ELF-1 (cell line): ENCODE results near the gene FDXR.
"Not testable (repeated sequence)": the region's sequence is repeated elsewhere in the genome, so short reads cannot be mapped to it uniquely, and the experiment has no call there.

Experiments
- DNase-seq: peaks from one replicate; pipeline ENCODE4 v3.0.0-alpha.2; 2016; ENCODE audit warnings: low read depth, low spot score

FDXR gene

DNA sequence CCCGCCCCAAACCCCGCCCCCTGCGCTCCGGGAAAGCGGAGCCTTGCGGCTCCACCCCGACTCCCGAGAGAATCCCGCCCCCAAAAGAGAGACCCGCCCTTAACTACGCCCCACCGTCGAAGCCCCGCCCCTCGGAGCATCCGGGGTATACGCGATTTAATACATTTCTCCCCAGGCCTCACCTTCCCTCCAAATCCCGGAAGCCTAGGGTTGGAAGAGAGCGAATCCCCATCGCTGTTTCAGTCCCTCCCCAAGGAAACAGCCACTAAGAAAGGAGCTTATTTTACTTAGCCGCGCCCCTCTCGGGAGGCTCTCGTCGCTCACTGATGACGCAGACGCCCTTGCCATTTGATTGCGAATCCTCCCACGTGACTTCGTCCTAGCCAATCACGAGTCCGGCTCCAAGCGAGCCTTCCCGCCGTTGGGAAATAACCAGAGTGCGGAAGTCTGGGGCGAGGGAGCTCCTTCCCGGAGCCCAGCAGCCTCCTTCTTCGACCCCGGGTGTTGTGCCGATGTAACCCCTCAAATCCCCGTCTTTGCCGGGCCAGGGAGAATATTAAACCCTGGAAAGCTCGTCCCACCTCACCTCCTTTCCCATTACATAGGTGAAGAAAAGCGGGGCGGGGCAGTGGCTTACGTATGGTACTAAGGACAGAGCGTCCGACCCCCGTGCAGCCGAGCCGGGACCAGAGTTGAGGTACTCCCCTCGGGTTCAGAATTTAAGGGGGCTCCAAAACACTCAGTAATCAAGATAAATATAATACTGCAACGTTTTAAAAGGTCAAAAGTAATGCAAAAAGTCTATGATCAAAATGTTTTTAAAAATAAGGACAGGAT is 461 bp upstream of the FDXR start:
- DNase-seq, result peak; percentile 100

DNA sequence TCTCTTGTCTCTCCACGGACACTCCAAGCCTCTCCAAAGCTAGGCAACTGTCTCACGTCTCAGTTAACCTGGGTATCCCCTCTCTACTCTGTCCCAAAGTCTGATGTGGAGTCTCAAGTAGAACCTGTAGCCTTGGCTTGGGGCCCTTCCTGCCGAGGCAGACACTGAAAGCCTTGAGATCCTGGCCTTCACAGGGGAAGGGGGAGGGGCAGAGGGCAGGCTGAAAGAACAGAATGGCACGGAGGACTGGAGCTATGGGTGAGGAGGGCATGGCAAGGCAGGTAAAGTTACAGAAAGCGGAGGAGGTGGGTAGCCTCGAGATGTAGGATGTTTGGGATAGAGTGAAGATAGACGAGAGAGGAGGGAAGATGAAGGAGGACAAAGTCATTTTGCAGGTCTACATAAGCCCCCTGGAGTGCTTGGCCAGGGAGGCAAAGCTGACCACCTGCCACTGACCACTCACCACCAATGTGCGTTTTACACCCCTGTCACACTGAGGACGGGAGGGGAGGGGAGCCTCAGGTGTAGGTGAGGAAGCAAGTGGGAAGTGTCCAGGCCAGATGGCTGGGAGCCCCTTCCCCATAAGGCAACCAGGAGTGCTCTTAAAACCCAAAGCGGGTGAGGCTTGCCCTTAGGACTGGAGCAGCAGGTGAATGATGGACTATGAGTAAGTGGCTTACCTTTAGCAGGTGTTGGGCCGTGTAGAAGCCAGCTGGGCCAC is 1.3 kb downstream of the FDXR start:
- DNase-seq, result no peak

DNA sequence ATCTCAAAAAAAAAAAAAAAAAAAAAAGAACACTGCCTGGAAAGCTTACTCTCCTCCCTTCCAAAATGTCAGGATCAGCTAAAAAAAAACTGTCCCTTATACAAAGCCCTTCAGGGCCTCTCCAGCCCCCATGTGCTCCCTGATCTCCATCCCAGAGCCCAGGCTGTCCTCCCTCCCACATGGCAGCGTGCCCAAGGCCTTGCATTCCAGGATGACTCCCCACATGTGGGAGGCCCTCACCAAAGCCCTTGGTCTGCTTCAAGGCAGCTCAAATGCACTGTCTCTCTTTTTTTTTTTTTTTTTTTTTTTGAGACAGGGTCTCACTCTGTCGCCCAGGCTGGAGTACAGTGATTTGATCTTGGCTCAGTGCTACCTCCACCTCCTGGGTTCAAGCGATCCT is 2.3 kb downstream of the FDXR start:
- no peak for DNase-seq

DNA sequence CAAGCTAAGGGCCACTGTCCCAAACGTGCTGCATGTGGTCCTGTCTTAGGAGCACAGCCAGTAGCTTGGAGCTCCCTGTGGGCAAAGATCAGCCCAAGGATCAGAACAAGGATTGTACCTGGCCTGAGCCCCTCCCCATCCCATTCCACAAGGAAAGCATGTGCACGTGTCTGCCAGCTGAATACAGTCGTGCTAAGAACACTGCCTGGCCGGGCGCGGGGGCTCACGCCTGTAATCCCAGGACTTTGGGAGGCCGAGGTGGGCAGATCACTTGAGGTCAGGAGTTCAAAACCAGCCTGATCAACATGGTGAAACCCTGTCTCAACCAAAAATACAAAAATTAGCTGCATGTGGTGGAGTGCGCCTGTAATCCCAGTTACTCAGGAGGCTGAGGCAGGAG is 2.8 kb downstream of the FDXR start:
- DNase-seq, result not testable (repeated sequence)

DNA sequence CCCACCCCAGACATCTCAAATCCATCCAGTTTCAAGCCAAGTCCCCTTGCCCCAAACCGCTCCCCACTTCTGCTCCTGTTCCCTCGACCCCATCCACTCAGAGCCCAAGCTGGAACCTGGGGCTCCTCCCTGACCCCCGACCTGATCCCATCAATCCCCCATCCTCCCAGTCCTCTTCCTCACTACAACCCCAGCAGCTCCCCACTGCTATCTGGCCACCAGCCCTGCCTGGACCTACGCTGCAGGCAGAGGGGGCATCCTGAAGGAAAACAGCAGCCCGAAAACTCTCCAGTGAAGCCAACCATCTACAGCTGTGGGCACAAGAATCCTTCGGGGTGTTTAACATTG is 3.9 kb downstream of the FDXR start:
- DNase-seq, result no peak

DNA sequence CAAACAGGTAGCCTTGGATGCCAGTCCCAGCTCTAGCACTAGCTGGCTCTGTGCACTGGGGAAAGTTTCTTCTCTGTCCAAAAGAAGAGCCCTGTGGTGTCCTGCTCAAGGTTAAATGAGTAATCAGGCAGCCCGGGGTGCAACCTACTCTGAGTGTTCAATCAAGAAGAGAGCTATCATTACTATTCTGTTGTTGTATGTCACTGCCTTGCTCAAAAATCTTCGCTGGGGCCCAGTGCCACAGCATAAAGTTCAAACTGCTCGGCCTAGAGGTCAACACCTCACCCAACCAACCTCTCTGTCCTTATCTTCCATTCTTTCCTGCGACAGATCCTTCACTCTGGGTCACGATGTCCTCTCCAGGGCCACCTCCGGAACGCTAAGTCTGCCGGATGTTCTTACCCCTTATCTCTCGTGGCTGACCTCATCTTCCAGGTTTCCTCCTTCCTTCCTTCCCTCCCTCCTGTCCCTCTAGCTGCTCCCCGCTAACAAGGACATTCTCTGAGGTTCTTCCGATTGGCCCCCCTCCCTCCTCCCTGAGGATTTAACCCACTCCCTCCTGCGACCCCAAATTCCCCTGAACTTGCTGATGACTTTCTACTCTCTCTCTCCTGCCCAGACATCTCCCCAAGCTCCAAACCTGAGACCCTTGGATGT is 4.4 kb downstream of the FDXR start:
- DNase-seq, result no peak

DNA sequence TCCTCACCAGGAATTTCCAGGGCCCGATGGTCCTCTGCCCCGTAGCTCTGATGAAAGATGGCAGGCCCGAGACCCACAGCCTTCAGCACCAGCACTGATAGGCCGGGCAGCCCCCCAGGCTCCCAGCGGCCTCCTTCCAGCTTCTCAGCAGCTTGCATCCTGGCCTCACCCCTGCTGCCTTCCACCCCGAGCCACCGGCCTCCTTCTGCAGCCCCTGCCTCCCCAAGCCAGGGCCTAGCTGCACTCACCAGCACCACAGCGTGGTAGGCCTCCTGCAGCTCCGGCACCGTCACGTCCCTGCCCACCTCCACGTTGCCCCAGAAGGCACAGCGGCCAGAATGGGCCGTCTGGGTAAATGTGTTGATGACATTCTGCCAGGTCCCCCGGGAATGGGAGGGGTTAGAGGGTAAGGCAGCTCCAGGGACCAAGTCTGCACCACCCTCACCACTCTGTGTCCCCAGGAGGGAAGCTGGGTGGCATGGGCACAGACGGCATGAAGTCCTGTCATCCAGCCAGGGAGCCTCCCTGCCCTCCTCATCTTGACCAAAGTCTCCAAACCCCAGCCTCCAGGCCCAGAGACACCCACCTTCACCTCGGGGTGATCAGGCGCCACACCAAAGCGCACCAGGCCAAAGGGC is 6.5 kb downstream of the FDXR start:
- no peak for DNase-seq

DNA sequence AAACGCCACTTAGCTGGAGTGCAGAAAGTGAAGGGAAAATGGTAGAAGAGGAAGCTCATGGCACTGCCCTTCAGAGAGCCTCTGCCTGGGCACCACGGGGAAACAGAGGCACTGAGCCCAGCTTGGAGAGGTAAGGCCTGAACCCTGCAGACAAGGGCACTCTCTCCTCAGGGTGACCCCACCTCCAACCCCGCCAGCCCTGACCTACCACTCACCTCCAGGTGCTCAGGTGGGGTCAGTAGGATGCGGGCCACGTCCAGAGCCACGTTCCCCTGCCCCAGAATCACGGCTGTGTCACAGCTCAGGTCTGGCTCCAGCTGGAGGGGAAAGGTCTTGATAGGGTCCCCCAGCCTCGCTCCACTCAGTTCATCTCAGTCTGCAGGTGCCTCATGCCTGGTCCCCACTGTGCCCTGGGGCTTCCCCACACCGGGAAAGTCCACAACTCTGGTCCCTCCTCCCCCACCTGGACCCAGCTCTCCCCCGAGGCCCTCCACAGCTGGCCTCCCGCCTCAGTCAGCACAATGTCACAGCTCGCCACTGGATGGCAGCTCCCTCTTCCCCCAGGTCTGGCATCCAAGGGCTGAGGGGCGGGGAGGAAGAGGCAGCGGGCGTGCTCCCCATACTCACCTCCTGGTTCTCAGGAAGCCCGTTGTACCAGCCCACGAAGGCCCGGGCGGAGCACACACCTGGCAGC is 7.1 kb downstream of the FDXR start:
- DNase-seq, result no peak

DNA sequence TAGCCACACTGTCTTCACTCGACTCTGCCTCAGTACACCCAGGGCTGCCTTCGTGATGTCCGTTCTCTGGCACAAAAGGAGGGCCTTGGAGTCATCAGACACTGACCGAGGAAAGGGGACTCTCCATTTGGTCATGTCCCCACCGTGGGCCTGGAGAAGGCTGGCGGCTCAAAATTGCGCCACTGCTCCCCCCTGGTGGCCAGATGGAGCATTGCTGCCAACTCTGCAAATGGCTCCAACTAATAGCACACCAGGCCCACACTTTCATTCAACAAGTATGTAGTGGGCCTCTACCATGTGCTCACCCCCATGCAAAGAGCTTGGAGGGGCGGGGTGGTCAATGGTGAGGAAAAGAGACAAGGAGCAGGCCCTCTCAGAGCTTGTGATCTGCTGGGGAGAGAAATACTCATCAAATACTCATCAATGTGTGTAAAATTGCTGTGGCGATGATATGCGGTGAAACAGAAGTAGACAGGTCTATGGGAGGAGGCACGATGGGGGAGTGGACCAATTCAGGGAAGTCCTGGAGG is 7.9 kb downstream of the FDXR start:
- DNase-seq, result peak; percentile 88

DNA sequence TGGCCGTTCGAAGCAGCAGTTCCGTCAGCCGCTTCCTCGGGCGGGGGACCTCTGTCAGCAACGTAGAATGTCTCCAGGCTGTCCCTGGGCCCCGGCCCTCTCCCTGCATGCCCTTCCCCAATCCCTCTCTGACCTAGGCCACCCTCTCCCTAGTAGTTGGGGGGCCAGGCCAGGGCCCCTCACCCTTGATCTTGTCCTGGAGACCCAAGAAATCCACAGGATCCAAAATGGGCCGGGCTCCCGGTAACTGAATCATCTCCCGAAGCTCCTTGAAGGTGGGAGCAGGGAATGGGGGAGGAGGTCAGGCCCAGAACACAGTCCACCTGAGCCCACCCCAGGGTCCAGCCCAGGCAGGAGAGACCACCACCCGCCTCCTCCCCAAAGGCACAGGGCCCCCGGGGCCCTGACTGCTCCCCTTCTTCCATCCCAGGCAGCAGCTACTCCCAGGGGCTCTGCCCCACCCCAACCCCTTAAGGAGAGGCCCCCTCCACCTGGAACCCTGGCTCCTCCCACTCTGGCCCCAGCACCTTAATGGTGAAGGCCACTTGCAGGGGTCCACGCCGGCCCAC is 8.4 kb downstream of the FDXR start:
- DNase-seq, result no peak

DNA sequence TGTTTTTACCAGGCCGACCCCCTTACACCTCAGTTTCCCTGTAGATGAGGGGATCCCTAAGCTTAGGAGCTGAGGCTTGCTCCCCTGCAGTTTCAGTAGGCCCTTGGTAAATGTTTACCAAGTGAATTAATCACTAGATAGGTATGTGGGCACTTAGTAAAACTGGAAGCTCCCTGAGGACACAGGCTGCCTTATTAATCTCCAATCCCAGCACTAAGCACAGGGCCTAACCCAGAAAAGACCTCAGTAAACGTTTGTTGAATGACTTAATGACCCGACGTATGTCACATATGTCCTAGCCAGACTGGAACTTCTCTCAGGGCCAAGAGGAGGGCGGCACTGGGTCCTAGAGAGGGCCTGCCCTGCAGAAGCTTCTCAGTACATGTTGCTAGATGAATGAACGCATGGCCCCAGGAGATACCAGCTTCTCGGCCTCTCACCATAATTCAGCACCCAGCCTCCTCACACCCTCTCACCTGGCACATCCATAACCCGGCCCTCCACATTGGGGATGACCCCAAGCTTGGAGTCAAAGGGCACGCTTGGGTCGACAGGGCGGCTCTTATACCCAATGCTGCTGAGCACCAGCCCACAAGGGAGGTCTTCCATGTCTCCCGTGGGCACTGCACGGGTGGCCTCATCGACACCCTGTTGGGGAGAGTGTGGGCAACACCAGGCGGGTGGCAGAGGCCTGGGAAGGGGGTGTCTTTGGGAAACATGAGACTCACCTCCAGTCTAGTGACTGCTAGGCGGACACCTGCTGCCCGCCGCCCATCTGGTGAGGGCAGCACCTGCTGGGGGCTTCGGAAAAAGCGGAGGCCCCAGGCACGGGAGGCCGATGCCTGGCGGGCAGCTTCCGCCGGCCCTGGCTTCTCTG is 9.1 kb downstream of the FDXR start:
- DNase-seq, result no peak

DNA sequence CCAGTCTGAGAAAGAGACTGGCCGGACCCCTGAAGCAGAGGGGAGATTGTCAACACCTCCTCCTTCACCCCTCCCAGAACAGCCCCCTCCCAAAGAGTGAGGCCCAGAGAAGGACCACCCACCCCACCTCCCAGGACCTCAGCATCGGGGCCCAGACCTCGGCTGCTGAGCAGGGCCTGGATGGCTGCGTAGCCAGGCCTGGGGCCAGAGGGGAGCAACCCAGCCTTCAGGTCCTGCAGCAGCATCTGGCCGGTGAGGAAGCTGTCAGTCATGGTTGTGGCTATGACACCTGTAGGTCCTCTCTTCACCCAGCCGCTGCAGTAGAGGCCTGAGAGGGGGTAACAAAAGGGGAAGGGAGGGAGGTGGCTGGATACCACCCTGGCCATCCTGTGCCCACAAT is 9.9 kb downstream of the FDXR start:
- no peak for DNase-seq

DNA sequence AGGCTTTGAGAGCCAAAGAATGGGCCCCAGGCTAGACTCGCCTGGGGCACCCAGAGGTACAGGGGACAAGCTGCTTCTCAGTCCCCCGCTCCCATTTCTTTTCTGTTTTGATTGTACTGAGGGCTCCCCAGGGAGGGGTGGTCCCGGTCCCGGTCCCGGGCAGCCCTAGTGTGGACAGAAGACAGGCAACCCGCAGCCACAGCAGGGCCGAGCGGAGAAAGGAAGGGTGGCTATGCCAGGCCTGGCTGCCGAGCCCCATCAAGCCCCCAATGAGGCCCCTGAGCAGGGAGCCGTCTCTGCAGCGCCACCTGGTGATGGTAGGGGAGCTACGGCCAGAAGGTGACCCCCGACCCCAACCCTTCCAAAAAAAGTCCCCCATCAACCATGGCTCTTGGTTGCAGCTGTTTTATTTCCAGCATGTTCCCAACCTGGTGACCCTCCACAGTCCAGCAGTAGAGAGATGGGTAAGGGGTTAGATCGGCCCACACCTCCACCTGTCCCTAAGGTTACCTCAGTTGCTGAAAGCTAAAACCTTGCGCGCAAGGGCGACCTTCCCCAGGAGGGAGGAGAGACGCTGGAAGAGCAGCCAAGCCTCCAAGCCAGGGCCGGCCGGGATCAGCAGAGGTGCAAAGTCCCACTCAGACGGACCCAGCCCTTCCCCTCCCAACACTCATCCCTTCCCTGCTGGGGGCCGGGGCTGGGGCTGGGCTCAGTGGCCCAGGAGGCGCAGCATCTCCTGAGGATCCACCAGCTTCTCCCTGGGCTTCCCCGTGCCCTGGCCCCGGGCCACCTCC is 10.5 kb downstream of the FDXR start:
- DNase-seq, result peak; percentile 83

DNA sequence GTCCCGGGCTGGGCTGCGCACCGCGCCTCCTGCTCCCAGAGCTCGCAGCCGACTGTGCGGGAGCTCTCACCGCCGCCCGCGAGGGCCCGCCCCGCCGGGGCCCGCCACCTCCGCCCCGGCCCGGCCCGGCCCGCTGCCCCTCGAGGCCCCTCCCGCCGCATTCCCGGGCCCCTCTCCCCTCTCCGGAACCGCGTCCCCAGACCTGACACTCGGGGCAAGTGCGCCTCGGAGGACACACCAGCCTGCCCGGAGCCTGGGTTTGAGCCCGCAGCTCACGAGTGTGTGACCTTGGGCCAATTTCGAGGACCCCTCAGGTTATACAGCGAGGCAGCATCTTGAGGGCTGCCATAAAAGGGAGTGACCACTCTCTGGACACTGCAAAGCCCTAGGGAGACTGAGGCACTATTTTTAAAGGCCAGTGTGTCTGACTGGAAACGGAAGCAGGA is 11.1 kb downstream of the FDXR start:
- no peak for DNase-seq

DNA sequence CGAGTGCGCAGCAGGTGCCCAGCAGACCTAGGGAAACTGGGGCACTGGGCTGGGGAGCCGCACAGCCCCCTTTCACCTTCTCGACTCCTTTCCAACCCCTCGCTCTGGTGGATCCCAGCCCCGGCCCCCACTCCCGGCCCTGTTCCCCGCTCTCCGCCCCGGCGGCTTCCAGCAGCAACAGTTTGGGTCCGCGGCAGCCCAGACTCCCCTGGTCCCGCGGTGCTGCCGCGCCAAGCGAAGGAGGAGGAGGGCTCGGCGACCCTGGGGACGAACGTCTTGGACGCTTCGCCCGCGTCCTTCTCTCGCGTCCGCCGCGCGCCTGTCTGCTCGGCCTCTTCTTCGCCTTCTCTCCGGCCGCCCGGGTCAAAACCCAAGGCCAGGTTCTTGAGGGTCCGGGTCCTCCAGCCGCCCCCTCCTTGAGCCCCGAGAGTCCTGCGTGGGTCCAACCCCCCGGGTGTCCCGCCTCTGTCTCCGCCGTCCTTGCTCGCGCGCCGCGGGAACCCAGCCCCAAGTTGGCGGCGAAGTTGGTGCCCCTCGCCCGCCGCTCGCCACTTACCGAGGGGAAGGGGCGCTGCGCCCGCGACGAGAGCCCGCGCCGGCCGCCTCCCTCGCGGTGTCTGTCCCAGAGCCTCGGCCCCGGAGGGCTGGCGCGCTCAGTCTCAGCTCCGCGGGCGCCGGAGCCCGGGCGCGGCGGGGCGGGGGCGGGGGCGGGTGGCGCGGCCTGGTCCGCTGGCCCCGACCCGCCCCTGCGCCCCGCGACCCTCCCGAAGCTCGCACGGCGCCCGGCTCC is 11.7 kb downstream of the FDXR start:
- no peak for DNase-seq

DNA sequence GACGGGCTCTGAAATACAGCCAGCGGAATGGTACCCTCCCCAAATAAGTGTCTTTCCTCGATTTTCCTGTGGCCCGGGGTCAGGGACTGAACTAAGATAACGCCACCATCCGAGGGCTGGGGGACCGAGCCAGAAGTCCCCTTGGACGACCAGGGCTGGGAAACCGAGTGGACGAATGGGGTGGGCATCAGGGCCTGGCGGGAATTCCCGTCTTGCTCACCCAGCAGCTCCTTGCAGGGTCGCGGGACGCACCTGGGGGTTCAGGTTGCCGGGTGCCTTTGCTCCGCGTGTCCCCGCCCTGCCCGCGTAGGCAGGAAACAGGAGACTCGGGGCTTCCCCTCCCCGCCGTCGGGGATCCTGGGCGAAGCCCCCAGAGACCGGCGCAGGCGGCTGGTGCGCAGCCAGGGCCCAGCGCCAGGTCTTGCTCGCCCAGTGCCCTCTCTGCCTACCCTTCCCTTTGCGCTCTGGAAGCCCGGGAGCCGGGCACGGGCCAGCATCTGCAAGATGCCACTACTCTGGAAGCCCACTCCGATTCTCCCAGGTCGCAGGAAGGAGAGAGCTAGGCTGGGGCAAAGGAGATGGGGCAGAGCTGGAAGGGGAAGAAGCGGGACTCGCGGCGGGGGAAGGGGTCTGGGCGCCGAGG is 12.4 kb downstream of the FDXR start:
- no peak for DNase-seq

DNA sequence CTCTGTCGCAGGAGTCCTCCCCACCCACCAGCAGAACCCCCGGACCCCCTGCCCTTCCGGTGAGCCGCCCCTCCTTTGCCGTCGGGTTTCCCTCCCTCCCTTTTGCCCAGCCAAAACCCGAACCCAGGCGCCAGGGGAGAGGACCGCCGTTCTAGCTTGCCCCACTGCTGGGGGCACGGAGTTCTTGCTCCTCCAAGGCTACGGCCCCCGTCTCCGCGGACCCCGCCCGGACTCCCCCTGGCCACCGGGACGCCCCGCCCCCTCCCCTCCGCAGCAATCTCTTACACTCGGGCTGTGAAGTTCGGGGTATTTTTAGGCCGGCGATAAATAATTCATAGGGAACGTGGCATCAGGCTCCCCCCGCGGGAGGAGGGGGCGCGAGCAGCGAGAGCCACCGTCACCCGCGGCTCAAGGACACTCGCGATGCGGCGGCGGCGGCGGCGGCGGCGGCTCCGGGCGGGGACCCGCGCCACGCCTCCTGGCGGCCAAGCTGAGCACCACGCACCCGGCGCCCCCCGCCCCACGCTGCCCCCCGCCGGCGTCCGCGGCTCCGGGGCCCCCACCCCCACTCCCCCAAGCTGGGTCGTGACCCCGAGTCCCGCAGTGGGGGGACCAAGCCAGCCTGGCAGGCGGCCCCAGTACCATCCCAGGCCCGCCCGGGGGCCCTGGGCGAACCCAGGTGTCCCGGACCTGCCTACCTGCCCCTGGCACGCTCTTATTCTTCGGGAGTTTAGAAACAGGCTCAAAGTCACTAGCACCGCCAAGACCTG is 13.2 kb downstream of the FDXR start, which contains the start of gene GRIN2C:
GRIN2C (minus strand) TSS at position 427 of the 770 bp plus-strand sequence. CDS start 4,793 bp downstream, outside the sequence.
- DNase-seq, result no peak
